Measurements from ENCODE around the gene ADAMTS2.

ADAMTS2 gene

DNA sequence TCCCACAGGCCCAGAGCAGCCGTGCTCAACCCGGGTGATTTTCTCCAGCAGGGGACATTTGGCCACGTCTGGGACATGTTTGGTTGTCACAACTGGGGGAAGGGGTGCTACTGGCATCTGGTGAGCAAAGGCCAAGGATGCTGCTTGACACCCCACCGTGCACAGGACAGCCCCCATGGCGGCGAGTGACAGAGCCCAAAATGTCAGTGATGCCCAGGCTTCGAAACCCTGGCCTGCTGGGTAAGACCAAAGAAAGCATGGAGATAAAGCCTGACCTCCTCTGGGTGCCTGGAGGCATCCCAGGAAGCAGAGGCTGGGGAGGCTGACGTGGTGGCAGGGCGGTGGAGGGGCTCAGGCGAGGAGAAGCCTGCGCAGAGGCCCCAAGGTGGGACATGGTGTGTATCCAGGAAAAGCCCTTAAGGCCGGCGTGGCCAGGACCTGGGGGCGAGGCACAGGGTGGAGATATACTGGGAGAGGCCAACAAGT lies 218.7 kb downstream of the ADAMTS2 start:
- no peak overlapping the region for H3K4me3 ChIP-seq (ENCODE audit: low read depth, low read length)
- TF ChIP-seq CTCF (IDR thresholded peaks at IDR 0.05; ENCODE audit: insufficient read depth, low read depth, low read length, missing control alignments), result no peak
- DNase-seq (ENCODE audit: low read depth), result no peak

- no peak for DNase-seq (ENCODE audit: low read depth)
- no peak for TF ChIP-seq CTCF (IDR thresholded peaks at IDR 0.05; ENCODE audit: insufficient read depth, low read depth, low read length, missing control alignments)
- H3K4me3 ChIP-seq (ENCODE audit: low read depth, low read length), result no peak overlapping the region
Measured at GRCh38 chr5:179125789-179126505, 219.3 kb downstream of the ADAMTS2 start.

- no peak for TF ChIP-seq CTCF (IDR thresholded peaks at IDR 0.05; ENCODE audit: insufficient read depth, low read depth, low read length, missing control alignments)
- DNase-seq (ENCODE audit: low read depth), result no peak
- H3K4me3 ChIP-seq (ENCODE audit: low read depth, low read length), result no peak overlapping the region
Measured at GRCh38 chr5:179124853-179125788, 220.1 kb downstream of the ADAMTS2 start.

DNA sequence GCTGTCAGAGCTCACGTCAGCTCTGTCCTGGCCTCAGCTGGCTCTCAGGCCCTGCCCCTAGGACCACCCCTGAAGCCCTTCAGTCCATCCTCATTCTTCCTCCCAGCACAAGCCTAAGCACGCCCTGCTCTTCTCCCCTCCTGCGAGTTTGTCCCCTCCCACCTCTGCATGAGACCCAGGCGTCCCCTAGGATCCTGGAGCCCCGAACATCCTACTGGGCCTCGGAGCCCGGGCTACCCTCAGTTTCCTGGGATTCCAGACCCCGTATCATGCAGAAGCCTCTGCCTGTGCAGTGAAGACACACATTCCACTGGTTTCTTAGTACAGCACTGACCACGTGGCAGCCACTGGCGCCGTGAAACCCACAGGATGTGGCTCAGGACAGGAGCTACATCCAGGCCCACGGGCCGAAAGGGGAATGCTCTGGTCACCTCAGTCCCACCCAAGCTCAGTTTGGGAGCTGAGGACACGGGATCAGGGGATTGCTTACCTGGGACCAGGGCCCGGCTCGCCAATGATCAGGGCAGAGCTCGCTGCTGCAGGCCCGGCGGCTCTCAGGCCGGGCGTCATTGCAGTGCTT lies 220.9 kb downstream of the ADAMTS2 start:
- DNase-seq (ENCODE audit: low read depth), result no peak
- H3K4me3 ChIP-seq (ENCODE audit: low read depth, low read length), result no peak overlapping the region
- TF ChIP-seq CTCF (IDR thresholded peaks at IDR 0.05; ENCODE audit: insufficient read depth, low read depth, low read length, missing control alignments), result no peak

- no peak for TF ChIP-seq CTCF (IDR thresholded peaks at IDR 0.05; ENCODE audit: insufficient read depth, low read depth, low read length, missing control alignments)
- DNase-seq (ENCODE audit: low read depth), result no peak
- H3K4me3 ChIP-seq (ENCODE audit: low read depth, low read length), result no peak overlapping the region
Measured at GRCh38 chr5:179123491-179124272, 221.6 kb downstream of the ADAMTS2 start.

GRCh38 chr5:179123109-179123426 lies 222.2 kb downstream of the ADAMTS2 start:
- no peak for TF ChIP-seq CTCF (IDR thresholded peaks at IDR 0.05; ENCODE audit: insufficient read depth, low read depth, low read length, missing control alignments)
- no peak overlapping the region for H3K4me3 ChIP-seq (ENCODE audit: low read depth, low read length)
- no peak for DNase-seq (ENCODE audit: low read depth)
